H9 (cell line): ENCODE results near the gene ATP8A1. TPM values are rescaled to one million over a fixed set of nuclear protein-coding genes. Genes with fewer than 3 reads are reported as not detected.

Source experiments
- DNase-seq: peaks from one replicate; pipeline ENCODE4 v3.0.0-alpha.2; 2017
- H2AFZ ChIP-seq: one replicate; pipeline ENCODE4 v1.6.1; 2013; ENCODE audit warnings: mild to moderate bottlenecking, low read length, control low read depth, moderate library complexity
- H2AK5ac ChIP-seq: 2 replicates; pipeline ENCODE4 v1.6.1; 2013; ENCODE audit warnings: low read length, control low read depth, mixed read lengths; ENCODE audit not compliant: insufficient read length
- H2BK120ac ChIP-seq: one replicate; pipeline ENCODE4 v1.6.1; 2013; ENCODE audit warnings: low read depth, mild to moderate bottlenecking, low read length, control low read depth, inconsistent platforms; ENCODE audit not compliant: poor library complexity, severe bottlenecking
- H2BK12ac ChIP-seq: 2 replicates; pipeline ENCODE4 v1.6.1; 2013; ENCODE audit warnings: low read length, control low read depth, mixed read lengths, low read depth; ENCODE audit not compliant: insufficient read length
- H2BK15ac ChIP-seq: 2 replicates; pipeline ENCODE4 v1.6.1; 2013; ENCODE audit warnings: low read depth, low read length, control low read depth
- H2BK20ac ChIP-seq: one replicate; pipeline ENCODE4 v1.6.1; 2013; ENCODE audit warnings: low read depth, mild to moderate bottlenecking, low read length, control low read depth, inconsistent platforms; ENCODE audit not compliant: poor library complexity, severe bottlenecking
- H2BK5ac ChIP-seq: 2 replicates; pipeline ENCODE4 v1.6.1; 2013; ENCODE audit warnings: low read length, control low read depth, mixed read lengths; ENCODE audit not compliant: insufficient read length
- H3K14ac ChIP-seq: 2 replicates; pipeline ENCODE4 v1.6.1; 2013; ENCODE audit warnings: low read length, control low read depth; ENCODE audit not compliant: insufficient read depth
- H3K18ac ChIP-seq: 2 replicates; pipeline ENCODE4 v1.6.1; 2013; ENCODE audit warnings: low read depth, mild to moderate bottlenecking, mixed read lengths, low read length, control low read depth; ENCODE audit not compliant: insufficient read length
- H3K23ac ChIP-seq: 2 replicates; pipeline ENCODE4 v1.6.1; 2013; ENCODE audit warnings: low read length, control low read depth, mixed read lengths, low read depth; ENCODE audit not compliant: insufficient read length
- H3K23me2 ChIP-seq: 2 replicates; pipeline ENCODE4 v1.6.1; 2013; ENCODE audit warnings: low read depth, mild to moderate bottlenecking, mixed read lengths, low read length, control low read depth; ENCODE audit not compliant: insufficient read length, poor library complexity, severe bottlenecking
- H3K27ac ChIP-seq: 2 replicates; pipeline ENCODE4 v1.5.1; 2013; ENCODE audit warnings: low read length, control low read depth, mixed read lengths, low read depth; ENCODE audit not compliant: insufficient read length
- H3K27me3 ChIP-seq: 2 replicates; pipeline ENCODE4 v1.6.1; 2013; ENCODE audit warnings: low read length, control low read depth, inconsistent platforms; ENCODE audit not compliant: insufficient read depth
- H3K4ac ChIP-seq: 2 replicates; pipeline ENCODE4 v1.6.1; 2013; ENCODE audit warnings: low read depth, mild to moderate bottlenecking, control low read depth, inconsistent platforms, low read length, moderate library complexity
- H3K4me1 ChIP-seq: 2 replicates; pipeline ENCODE4 v1.6.1; 2013; ENCODE audit warnings: low read length, control low read depth, inconsistent platforms; ENCODE audit not compliant: insufficient read depth
- H3K4me2 ChIP-seq: 2 replicates; pipeline ENCODE4 v1.6.1; 2013; ENCODE audit warnings: low read length, control low read depth, mixed read lengths; ENCODE audit not compliant: insufficient read length, insufficient read depth
- H3K56ac ChIP-seq: 2 replicates; pipeline ENCODE4 v1.6.1; 2013; ENCODE audit warnings: low read depth, mild to moderate bottlenecking, mixed read lengths, low read length, control low read depth; ENCODE audit not compliant: insufficient read length
- H3K79me1 ChIP-seq: 2 replicates; pipeline ENCODE4 v1.6.1; 2013; ENCODE audit warnings: low read depth, mild to moderate bottlenecking, moderate library complexity, low read length, control low read depth, inconsistent platforms; ENCODE audit not compliant: insufficient read depth, poor library complexity, severe bottlenecking
- H3K79me2 ChIP-seq: 2 replicates; pipeline ENCODE4 v1.6.1; 2013; ENCODE audit warnings: low read length, control low read depth, inconsistent platforms; ENCODE audit not compliant: insufficient read depth
- H3K9ac ChIP-seq: 2 replicates; pipeline ENCODE4 v1.6.1; 2013; ENCODE audit warnings: low read length, control low read depth, mixed read lengths; ENCODE audit not compliant: insufficient read length; ENCODE audit errors: extremely low read depth
- H3K9me3 ChIP-seq: one replicate; pipeline ENCODE4 v1.6.1; 2013; ENCODE audit warnings: low read depth, low read length, inconsistent platforms; ENCODE audit not compliant: control insufficient read depth
- H3T11ph ChIP-seq: one replicate; pipeline ENCODE4 v1.6.1; 2013; ENCODE audit warnings: mild to moderate bottlenecking, low read length, control low read depth, inconsistent platforms
- H4K20me1 ChIP-seq: one replicate; pipeline ENCODE4 v1.6.1; 2013; ENCODE audit not compliant: control insufficient read depth, insufficient read length, insufficient read depth
- H4K5ac ChIP-seq: 2 replicates; pipeline ENCODE4 v1.6.1; 2013; ENCODE audit warnings: low read depth, mild to moderate bottlenecking, mixed read lengths, low read length, control low read depth; ENCODE audit not compliant: insufficient read length
- H4K8ac ChIP-seq: replicated peaks from 2 replicates; pipeline ENCODE4 v1.6.1; 2013; ENCODE audit warnings: low read length, control low read depth, mixed read lengths, low read depth; ENCODE audit not compliant: insufficient read length
- H4K91ac ChIP-seq: 2 replicates; pipeline ENCODE4 v1.6.1; 2013; ENCODE audit warnings: low read depth, mild to moderate bottlenecking, moderate library complexity, mixed read lengths, low read length, control low read depth; ENCODE audit not compliant: insufficient read length
- H3K27ac Mint-ChIP-seq, 3 experiments: 2 replicates in 2 of 3; 3 replicates in 1 of 3; pipeline ENCODE4 v1.8.0; 2020 to 2021; ENCODE audit warnings: mixed read lengths in 3 of 3, mild to moderate bottlenecking in 1 of 3, moderate library complexity in 1 of 3
- H3K27me3 Mint-ChIP-seq: 2 replicates; pipeline ENCODE4 v1.8.0; 2021; ENCODE audit warnings: low read depth, mild to moderate bottlenecking, moderate library complexity, mixed read lengths
- H3K36me3 Mint-ChIP-seq, 3 experiments: 2 replicates in 2 of 3; 3 replicates in 1 of 3; pipeline ENCODE4 v1.8.0; 2020 to 2021; ENCODE audit warnings: low read depth in 3 of 3, mixed read lengths in 3 of 3; ENCODE audit not compliant: insufficient read depth in 1 of 3
- H3K4me1 Mint-ChIP-seq, 2 experiments: 2 replicates each; pipeline ENCODE4 v1.8.0; 2020; ENCODE audit warnings: mixed read lengths in 2 of 2
- H3K4me3 Mint-ChIP-seq, 2 experiments: 2 replicates in 1 of 2; 3 replicates in 1 of 2; pipeline ENCODE4 v1.8.0; 2020 to 2021; ENCODE audit warnings: mild to moderate bottlenecking in 2 of 2, mixed read lengths in 2 of 2, moderate library complexity in 1 of 2
- H3K9me3 Mint-ChIP-seq, 2 experiments: 2 replicates in 1 of 2; 3 replicates in 1 of 2; pipeline ENCODE4 v1.8.0; 2020; ENCODE audit warnings: mild to moderate bottlenecking in 2 of 2, mixed read lengths in 2 of 2, moderate library complexity in 1 of 2
- CTCF ChIP-seq: fragments of 200-600 bp; sonication (generic); conservative IDR thresholded peaks from 3 replicates; pipeline ENCODE4 v1.8.0; 2021; ENCODE audit warnings: antibody characterized with exemption, mild to moderate bottlenecking
- WGBS: extraction: QIAGEN DNeasy Blood & Tissue Kit; methylation state at CpG from one replicate; pipeline ENCODE4 v1.1.7; 2013; ENCODE audit warnings: missing lambda C conversion rate, low lambda C conversion rate, mixed read lengths; ENCODE audit not compliant: insufficient read length; ENCODE audit errors: extremely low coverage; 5-methylcytosine and 5-hydroxymethylcytosine counted together
- total RNA-seq: library from RNA; stranded (reverse); gene quantifications from 2 replicates; pipeline ENCODE4 v1.2.1, GENCODE V29; 2021

Gene ATP8A1
- total RNA-seq, 1 experiment from 2014 or later = 5.1 TPM

DNA sequence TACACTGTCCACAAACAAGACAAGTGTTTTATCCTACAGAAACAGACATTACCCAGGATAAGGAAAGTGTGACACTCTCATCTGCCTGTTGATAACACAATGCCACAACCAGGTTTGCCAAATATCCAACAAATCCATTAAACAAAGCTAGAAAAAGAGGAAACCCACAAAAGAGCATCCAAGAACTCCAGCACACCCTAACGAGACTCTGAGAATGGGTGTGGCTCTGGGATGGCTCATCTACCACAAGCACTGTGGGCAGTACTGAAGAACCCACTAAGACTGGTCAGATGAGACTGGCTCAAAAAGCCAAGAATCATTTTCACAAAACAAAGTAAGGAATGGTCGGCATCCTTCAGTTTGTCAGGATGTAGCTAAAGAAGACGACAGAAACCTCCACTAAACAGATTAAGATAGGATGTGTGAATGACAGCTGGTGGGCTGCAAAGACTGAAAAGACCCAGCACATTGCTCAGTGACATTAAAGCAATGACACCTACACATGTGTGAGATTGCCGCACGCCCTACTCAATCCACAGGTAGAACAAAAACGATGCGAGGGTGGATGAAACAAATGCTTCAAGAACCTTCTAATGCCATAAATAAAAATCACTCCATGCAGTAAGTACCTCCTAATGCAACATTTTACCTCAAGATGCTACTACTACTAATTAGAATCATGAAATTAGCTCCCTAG is 14.7 kb downstream of the ATP8A1 start:
- WGBS = no CpG with 5 or more reads among the region's 7 CpGs
- Histone ChIP-seq H2BK12ac (no peak overlapping the region), H3K14ac (no peak overlapping the region), H3K79me1 (no peaks in the 10 kb centered on the region), H3K9ac (no peak overlapping the region), H3K27ac (no peak overlapping the region), H3K18ac (no peak overlapping the region), H4K20me1 (no peaks in the 10 kb centered on the region), H3K56ac (no peak overlapping the region), H3T11ph (no peak overlapping the region), H2BK5ac (no peak overlapping the region), H2AFZ (no peak overlapping the region), H4K8ac (no peak overlapping the region), H2AK5ac (no peak overlapping the region), H3K23ac (no peak overlapping the region), H3K9me3 (no peaks in the 10 kb centered on the region), H2BK15ac (no peak overlapping the region), H3K79me2 (no peaks in the 10 kb centered on the region), H3K4ac (no peak overlapping the region), H3K4me1 (no peaks in the 10 kb centered on the region; the same call in 1 of the 2 replicates), H4K5ac (no peak overlapping the region), H2BK120ac (no peak overlapping the region), H3K4me2 (no peak overlapping the region), H2BK20ac (no peak overlapping the region), H3K23me2 (no peaks in the 10 kb centered on the region), H3K27me3 (no peaks in the 10 kb centered on the region), H4K91ac (no peak overlapping the region)
- H3K27me3 Mint-ChIP-seq = no peaks in the 10 kb centered on the region
- no peak overlapping the region for H3K4me3 Mint-ChIP-seq
- H3K27ac Mint-ChIP-seq = no peak overlapping the region
- DNase-seq = no peak
- H3K4me1 Mint-ChIP-seq = peaks cover 9 to 11% of the 10 kb centered on the region in 2 experiments; a peak in 3 of 4 replicates
- no peaks in the 10 kb centered on the region for H3K36me3 Mint-ChIP-seq
- no peak for TF ChIP-seq CTCF
- H3K9me3 Mint-ChIP-seq = no peaks in the 10 kb centered on the region
